IMR-90 (cell line): ENCODE results near the gene AOPEP. TPM values are rescaled to one million over a fixed set of nuclear protein-coding genes. Genes with fewer than 3 reads are reported as not detected.

Experiments used
- ATAC-seq: fragments of 200-7000 bp; cut with Tn5 transposase; 2 replicates; pipeline ENCODE4 v1.9.1; 2020; ENCODE audit warnings: low read depth, mild to moderate bottlenecking, moderate library complexity
- BruUV-seq: library from RNA; stranded (reverse); fragments of 400-500 nt; replicated peaks from 2 replicates; lab custom pipeline; 2021; lab: Mats Ljungman, UMichigan
- CTCF ChIA-PET: fragments of 300-600 bp; formaldehyde crosslinking; extraction: SDS; loops from one replicate; lab custom pipeline; 2021; ENCODE audit warnings: antibody characterized with exemption; lab: Yijun Ruan, JAX
- POLR2A ChIA-PET: fragments of 300-600 bp; sonication (Branson Sonifier 250); formaldehyde crosslinking; loops from one replicate; lab custom pipeline; 2022; ENCODE audit warnings: antibody characterized with exemption; ENCODE audit not compliant: unreplicated experiment; lab: Charles Lee
- DNase-seq: peaks from one replicate; pipeline ENCODE4 v3.0.0; 2013
- H2AFZ ChIP-seq: replicated peaks from 2 replicates; pipeline ENCODE3; 2013; ENCODE audit warnings: low read length, mild to moderate bottlenecking; ENCODE audit not compliant: poor library complexity
- H2AK5ac ChIP-seq: 2 replicates; pipeline ENCODE4 v1.6.1; 2013; ENCODE audit warnings: low read depth, low read length, inconsistent platforms
- H2AK9ac ChIP-seq: replicated peaks from 2 replicates; pipeline ENCODE3; 2013; ENCODE audit warnings: mild to moderate bottlenecking, low read depth, low read length, moderate library complexity; ENCODE audit not compliant: poor library complexity
- H2BK120ac ChIP-seq: 2 replicates; pipeline ENCODE4 v1.6.1; 2013; ENCODE audit warnings: low read depth, low read length, inconsistent platforms
- H2BK15ac ChIP-seq: 3 replicates; pipeline ENCODE4 v1.6.1; 2013; ENCODE audit warnings: low read depth, low read length, inconsistent platforms
- H2BK20ac ChIP-seq: 2 replicates; pipeline ENCODE4 v1.6.1; 2013; ENCODE audit warnings: low read depth, mild to moderate bottlenecking, inconsistent platforms, low read length, moderate library complexity
- H2BK5ac ChIP-seq: 2 replicates; pipeline ENCODE4 v1.6.1; 2013; ENCODE audit warnings: mild to moderate bottlenecking, low read depth, low read length, inconsistent platforms; ENCODE audit not compliant: poor library complexity, severe bottlenecking
- H3K14ac ChIP-seq: replicated peaks from 2 replicates; pipeline ENCODE4 v1.6.1; 2013; ENCODE audit warnings: low read depth, low read length, inconsistent platforms
- H3K18ac ChIP-seq: 2 replicates; pipeline ENCODE4 v1.6.1; 2013; ENCODE audit warnings: low read depth, low read length, control low read depth
- H3K23ac ChIP-seq: 2 replicates; pipeline ENCODE4 v1.6.1; 2013; ENCODE audit warnings: low read depth, low read length, inconsistent platforms
- H3K27ac ChIP-seq: 2 replicates; pipeline ENCODE4 v1.5.1; 2013; ENCODE audit warnings: mild to moderate bottlenecking, control low read depth, low read length; ENCODE audit not compliant: insufficient read depth
- H3K27me3 ChIP-seq: 2 replicates; pipeline ENCODE4 v1.6.1; 2013; ENCODE audit warnings: low read length; ENCODE audit not compliant: control insufficient read depth, insufficient read depth
- H3K36me3 ChIP-seq: 2 replicates; pipeline ENCODE4 v1.6.1; 2013; ENCODE audit warnings: low read length, mixed read lengths; ENCODE audit not compliant: control insufficient read depth, insufficient read depth
- H3K4ac ChIP-seq: 2 replicates; pipeline ENCODE4 v1.6.1; 2013; ENCODE audit warnings: low read depth, low read length, inconsistent platforms
- H3K4me1 ChIP-seq: 2 replicates; pipeline ENCODE4 v1.6.1; 2013; ENCODE audit warnings: low read length, mixed read lengths; ENCODE audit not compliant: control insufficient read depth, insufficient read depth
- H3K4me2 ChIP-seq: 2 replicates; pipeline ENCODE4 v1.6.1; 2013; ENCODE audit warnings: low read depth, mild to moderate bottlenecking, control low read depth, low read length, moderate library complexity
- H3K4me3 ChIP-seq: 2 replicates; pipeline ENCODE4 v1.5.1; 2013; ENCODE audit warnings: low read depth, mild to moderate bottlenecking, control low read depth, low read length, moderate library complexity; ENCODE audit not compliant: insufficient read depth
- H3K56ac ChIP-seq: 2 replicates; pipeline ENCODE4 v1.6.1; 2013; ENCODE audit warnings: low read length, inconsistent platforms; ENCODE audit not compliant: insufficient read depth; ENCODE audit errors: extremely low read depth
- H3K79me1 ChIP-seq, 2 experiments: 2 replicates each; pipeline ENCODE4 v1.6.1; 2013; ENCODE audit warnings: low read length in 2 of 2, inconsistent platforms in 1 of 2, low read depth in 1 of 2
- H3K9ac ChIP-seq: 2 replicates; pipeline ENCODE4 v1.6.1; 2013; ENCODE audit warnings: low read depth, low read length, control low read depth
- H3K9me1 ChIP-seq: 2 replicates; pipeline ENCODE4 v1.6.1; 2013; ENCODE audit warnings: low read length, inconsistent platforms; ENCODE audit not compliant: insufficient read depth
- H3K9me3 ChIP-seq: 2 replicates; pipeline ENCODE4 v1.6.1; 2013; ENCODE audit warnings: low read length; ENCODE audit not compliant: control insufficient read depth, insufficient read depth
- H4K20me1 ChIP-seq: 2 replicates; pipeline ENCODE4 v1.6.1; 2013; ENCODE audit warnings: low read length, inconsistent platforms; ENCODE audit not compliant: insufficient read depth
- H4K5ac ChIP-seq: 2 replicates; pipeline ENCODE4 v1.6.1; 2013; ENCODE audit warnings: mild to moderate bottlenecking, low read depth, low read length, control low read depth
- H4K8ac ChIP-seq, 2 experiments: 2 replicates each; pipeline ENCODE4 v1.6.1; 2013; ENCODE audit warnings: low read depth in 2 of 2, low read length in 2 of 2, control low read depth in 1 of 2, inconsistent platforms in 1 of 2
- H4K91ac ChIP-seq: 2 replicates; pipeline ENCODE4 v1.6.1; 2013; ENCODE audit warnings: low read depth, low read length, inconsistent platforms; ENCODE audit not compliant: insufficient read depth
- CHD1 ChIP-seq: IDR thresholded peaks from 2 replicates; pipeline ENCODE4 v1.6.1; 2012; ENCODE audit warnings: low read depth, low read length, improper control_type of control experiment
- MXI1 ChIP-seq: IDR thresholded peaks from 2 replicates; pipeline ENCODE4 v1.6.1; 2012; ENCODE audit warnings: low read depth, mild to moderate bottlenecking, low read length, moderate library complexity, borderline replicate concordance
- NFE2L2 ChIP-seq: fragments of 150-350 bp; IDR thresholded peaks from 2 replicates; pipeline ENCODE4 v1.6.1; 2016; ENCODE audit warnings: low read depth, mild to moderate bottlenecking, low read length
- POLR2A ChIP-seq: IDR thresholded peaks from 2 replicates; pipeline ENCODE4 v1.6.1; 2012; ENCODE audit warnings: mild to moderate bottlenecking, low read depth, low read length
- WGBS, 2 experiments: methylation state at CpG; one replicate each; pipeline versions ENCODE4 v1.1.5 to v1.1.7; 2013; ENCODE audit warnings: missing lambda C conversion rate in 2 of 2; ENCODE audit not compliant: insufficient read length in 1 of 2; ENCODE audit errors: extremely low coverage in 2 of 2; 5-methylcytosine and 5-hydroxymethylcytosine counted together
- dilution Hi-C: fragments of 300-500 bp; cut with HindIII; formaldehyde crosslinking; loops from one replicate; pipeline ENCODE4 v1.14.3; 2018; ENCODE audit warnings: low sequenced_read_pairs; ENCODE audit not compliant: unreplicated experiment
- in situ Hi-C: fragments of 300-500 bp; cut with MboI; formaldehyde crosslinking; loops from 3 replicates; pipeline ENCODE4 v1.14.3; 2019; ENCODE audit warnings: low sequenced_read_pairs, inconsistent platforms, mixed read lengths
- intact Hi-C: fragments of 100-400 bp; cut with micrococcal nuclease; formaldehyde crosslinking; loops from 2 replicates; pipeline ENCODE4 v1.10.0; 2022
- polyA plus RNA-seq, 3 experiments: library from polyadenylated mRNA; depleted of rRNA; stranded (reverse); fragments of >200 nt; gene quantifications; 2 replicates each; pipeline ENCODE4 v1.2.3, GENCODE V29; 2012; ENCODE audit warnings: low replicate concordance in 1 of 3
- total RNA-seq: library from RNA; depleted of rRNA; stranded (reverse); fragments of >200 nt; gene quantifications from 2 replicates; pipeline ENCODE4 v1.2.3, GENCODE V29; 2012

The AOPEP gene
- total and polyA plus RNA-seq, 2 of the 4 experiments (the other 2 are of a cell fraction), result 34.9 to 38.7 TPM

DNA sequence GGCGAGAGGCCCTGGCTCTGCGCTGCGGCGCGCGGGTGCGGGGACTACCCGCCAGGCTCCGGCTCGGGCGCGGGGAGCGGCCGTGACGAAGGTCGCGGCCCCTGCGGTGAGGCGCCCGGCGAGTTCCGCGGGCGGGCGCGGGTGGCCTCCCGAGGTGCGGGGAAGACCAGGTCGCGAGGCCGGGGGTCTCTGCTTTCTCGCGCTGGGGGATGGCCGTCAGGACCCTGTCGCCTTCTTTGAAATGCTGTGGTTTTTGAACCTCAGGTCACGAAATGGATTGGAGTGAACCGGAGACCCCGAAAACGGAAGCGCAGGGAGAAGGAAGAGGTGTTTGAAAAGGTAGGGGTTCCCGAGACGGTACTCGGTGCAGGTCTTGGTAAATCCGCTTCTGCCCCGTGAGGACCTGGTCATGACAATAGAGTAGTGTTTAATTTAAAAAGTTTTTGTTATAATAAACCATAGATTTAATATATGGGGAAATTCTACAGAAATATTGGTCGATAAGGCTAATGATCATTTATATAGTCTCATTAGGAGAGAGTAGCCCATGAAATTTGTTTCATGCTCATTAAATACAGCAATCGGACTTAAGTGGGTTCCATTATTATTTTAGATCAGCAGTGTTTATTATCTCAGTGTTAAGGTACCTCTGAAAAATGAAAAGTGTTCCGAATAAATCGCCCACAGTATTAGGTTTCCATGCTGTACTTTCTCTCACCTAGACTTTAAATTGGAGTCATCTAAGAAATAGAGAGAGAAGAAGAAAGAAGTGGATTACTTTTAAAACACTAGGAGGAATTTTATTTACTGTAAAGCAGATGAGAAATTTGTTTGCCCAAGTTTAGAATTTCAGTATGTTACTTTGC, 279.0 kb downstream of the AOPEP start:
- WGBS, 2 experiments, result 0% methylated on average over 18 of the region's 49 CpGs; no CpG with 5 or more reads in 1 of the 2 experiments
- no peak for DNase-seq
- Histone ChIP-seq H4K91ac (peak overlapping the region; percentile 97), H2AK5ac (peak overlapping the region; percentile 93), H3K79me1 (peaks cover 11 to 41% of the 10 kb centered on the region in 2 experiments; a peak in 3 of 4 replicates), H2AK9ac (peak overlapping the region; percentile 96), H4K5ac (peak overlapping the region; percentile 90), H2BK15ac (peak overlapping the region; percentile 94; the same call in 1 of the 3 replicates), H3K9me1 (peaks cover 12% of the 10 kb centered on the region), H3K9me3 (no peaks in the 10 kb centered on the region), H3K14ac (peak overlapping the region; percentile 99), H3K18ac (peak overlapping the region; percentile 97), H3K4me1 (peaks cover 5% of the 10 kb centered on the region), H3K23ac (peak overlapping the region; percentile 99), H3K56ac (peak overlapping the region; percentile 98), H3K27me3 (no peaks in the 10 kb centered on the region), H3K4me2 (peak overlapping the region; percentile 68), H2BK20ac (peak overlapping the region; percentile 77), H2BK120ac (peak overlapping the region; percentile 90), H2BK5ac (peak overlapping the region; percentile 96), H3K27ac (peak overlapping the region; percentile 98), H2AFZ (peak overlapping the region; percentile 91), H3K9ac (peak overlapping the region; percentile 98), H3K4me3 (peak overlapping the region; percentile 92), H4K20me1 (0 out of 2 replicates have a peak, but pooled peaks cover 4% of the 10 kb centered on the region), H4K8ac (peak overlapping the region; percentile 90 to 91; a peak in 3 of 4 replicates), H3K4ac (peak overlapping the region; percentile 97), H3K36me3 (peaks cover 15% of the 10 kb centered on the region)
- ATAC-seq, result no peak
- dilution Hi-C loops, result no loop called here
- in situ Hi-C loops, result loop anchor here (10.0 kb wide), 1 partner anchor 321 kb away; no protein-coding TSS in a partner anchor
- no TSS peak for BruUV-seq
- intact Hi-C loops, result loop anchor here (1.0 to 5.0 kb wide), 7 partner anchors 43 to 325 kb away; no protein-coding TSS in a partner anchor
- ChIA-PET CTCF (interaction anchor here (0.9 kb wide), 1 partner anchor 181 kb away, joined by 3 read pairs; no protein-coding TSS in a partner anchor), POLR2A (no interaction called here)
- TF ChIP-seq POLR2A, result 0 out of 2 replicates have a peak, but pooled peaks have one; percentile 2
- no peak for TF ChIP-seq NFE2L2
- no peak; the same call in 1 of the 2 replicates for TF ChIP-seq CHD1
- TF ChIP-seq MXI1, result 0 out of 2 replicates have a peak, but pooled peaks have one; percentile 15
